GM12878 (cell line): ENCODE data around the gene PCSK5. TPM values are rescaled to one million over a fixed set of nuclear protein-coding genes. Genes with fewer than 3 reads are reported as not detected.

ENCODE experiments used
- ATAC-seq: fragments of 200-7000 bp; cut with Tn5 transposase; 3 replicates; pipeline ENCODE4 v1.9.1; 2020; ENCODE audit warnings: mild to moderate bottlenecking, moderate library complexity
- BruUV-seq: library from RNA; stranded (reverse); fragments of 400-500 nt; replicated peaks from 2 replicates; lab custom pipeline; 2021; lab: Mats Ljungman, UMichigan
- CTCF ChIA-PET: fragments of 300-600 bp; sonication (Branson Sonifier 250); formaldehyde crosslinking; extraction: SDS; loops from one replicate; lab custom pipeline; 2021; ENCODE audit warnings: inconsistent platforms; lab: Yijun Ruan, JAX
- POLR2A ChIA-PET: fragments of 350-600 bp; formaldehyde crosslinking; extraction: SDS; loops from one replicate; lab custom pipeline; 2021; ENCODE audit warnings: inconsistent platforms; lab: Charles Lee
- RAD21 ChIA-PET: fragments of 300-600 bp; sonication (Branson Sonifier 250); formaldehyde crosslinking; loops from one replicate; lab custom pipeline; 2023; ENCODE audit warnings: antibody characterized with exemption; ENCODE audit not compliant: unreplicated experiment; lab: Charles Lee
- SMC1A ChIA-PET: fragments of 300-600 bp; sonication (Branson Sonifier 250); formaldehyde crosslinking; loops from one replicate; lab custom pipeline; 2023; ENCODE audit not compliant: unreplicated experiment, uncharacterized antibody; lab: Charles Lee
- DNase-seq: peaks from one replicate; pipeline ENCODE4 v3.0.0-alpha.2; 2011; ENCODE audit warnings: low read depth, low spot score
- FAIRE-seq: peaks from 3 replicates; lab custom pipeline; 2011; peaks lifted over from hg19 to GRCh38; lab: Jason Lieb, UNC
- H2AFZ ChIP-seq: 2 replicates; pipeline ENCODE4 v1.6.0; 2011; ENCODE audit warnings: low read depth, low read length, control low read depth; ENCODE audit not compliant: control insufficient read depth
- H3K27ac ChIP-seq: 2 replicates; pipeline ENCODE4 v1.5.1; 2011; ENCODE audit warnings: control low read depth; ENCODE audit not compliant: control insufficient read depth, insufficient read depth
- H3K27me3 ChIP-seq, 2 experiments: replicated peaks in 1 of 2; 2 replicates each; pipeline versions ENCODE4 v1.6.0 to v1.6.1; 2011; ENCODE audit warnings: low read length in 1 of 2; ENCODE audit not compliant: control insufficient read depth in 2 of 2, insufficient read depth in 2 of 2
- H3K36me3 ChIP-seq, 2 experiments: 2 replicates each; pipeline ENCODE4 v1.5.1; 2011; ENCODE audit warnings: low read length in 1 of 2; ENCODE audit not compliant: control insufficient read depth in 2 of 2, insufficient read depth in 2 of 2
- H3K4me1 ChIP-seq: 2 replicates; pipeline ENCODE4 v1.6.1; 2011; ENCODE audit warnings: mild to moderate bottlenecking, low read length, moderate library complexity, mixed read lengths; ENCODE audit not compliant: control insufficient read depth, insufficient read depth
- H3K4me2 ChIP-seq: 2 replicates; pipeline ENCODE4 v1.6.0; 2011; ENCODE audit warnings: control low read depth; ENCODE audit not compliant: control insufficient read depth, insufficient read depth
- H3K4me3 ChIP-seq: fragments of 200-600 bp; sonication (generic); 2 replicates; pipeline ENCODE4 v1.5.1; 2016
- H3K79me2 ChIP-seq: 2 replicates; pipeline ENCODE4 v1.6.0; 2011; ENCODE audit warnings: low read length; ENCODE audit not compliant: control insufficient read depth, insufficient read depth
- H3K9ac ChIP-seq: 2 replicates; pipeline ENCODE4 v1.8.0; 2011; ENCODE audit warnings: low read length, control low read depth, mixed read lengths; ENCODE audit not compliant: control insufficient read depth, insufficient read depth
- H3K9me3 ChIP-seq: replicated peaks from 3 replicates; pipeline ENCODE4 v1.5.1; 2011; ENCODE audit warnings: mild to moderate bottlenecking, low read length; ENCODE audit not compliant: control insufficient read depth, insufficient read depth
- H4K20me1 ChIP-seq: 2 replicates; pipeline ENCODE4 v1.6.0; 2011; ENCODE audit not compliant: control insufficient read depth, insufficient read depth
- BHLHE40 ChIP-seq, 2 experiments: fragments of 450-650 bp in 1 of 2; IDR thresholded peaks; 2 replicates each; pipeline ENCODE4 v1.6.1; 2011 to 2017; ENCODE audit warnings: low read depth in 2 of 2, borderline replicate concordance in 1 of 2, improper control_type of control experiment in 1 of 2, low read length in 1 of 2, mild to moderate bottlenecking in 1 of 2
- CEBPZ ChIP-seq: fragments of 150-350 bp; IDR thresholded peaks from 2 replicates; pipeline ENCODE4 v1.6.1; 2016; ENCODE audit warnings: low read depth, low read length
- EED ChIP-seq: sonication (generic); IDR thresholded peaks from 2 replicates; pipeline ENCODE4 v1.6.1; 2016; ENCODE audit warnings: antibody characterized with exemption, low read depth
- GATAD2B ChIP-seq: fragments of 450-650 bp; conservative IDR thresholded peaks from 2 replicates; pipeline ENCODE4 v1.6.1; 2017; ENCODE audit warnings: low read depth, mild to moderate bottlenecking, moderate library complexity
- HCFC1 ChIP-seq: fragments of 150-350 bp; IDR thresholded peaks from 2 replicates; pipeline ENCODE4 v1.6.1; 2014; ENCODE audit warnings: low read length
- NR2C2 ChIP-seq: IDR thresholded peaks from 2 replicates; pipeline ENCODE4 v1.6.1; 2011; ENCODE audit warnings: borderline replicate concordance, low read depth; ENCODE audit not compliant: control insufficient read depth, insufficient read length
- PBX3 ChIP-seq: IDR thresholded peaks from 2 replicates; pipeline ENCODE4 v1.6.1; 2011; ENCODE audit warnings: mild to moderate bottlenecking, low read depth, low read length, moderate library complexity; ENCODE audit not compliant: insufficient replicate concordance
- RB1 ChIP-seq: fragments of 450-650 bp; formaldehyde crosslinking; IDR thresholded peaks from 2 replicates; pipeline ENCODE4 v1.6.1; 2017; ENCODE audit warnings: mild to moderate bottlenecking, borderline replicate concordance
- WGBS: methylation state at CpG from one replicate; pipeline ENCODE4 v1.1.6; 2016; ENCODE audit warnings: low lambda C conversion rate; ENCODE audit not compliant: insufficient replicate concordance, insufficient coverage; ENCODE audit errors: missing lambda C conversion rate; 5-methylcytosine and 5-hydroxymethylcytosine counted together
- in situ Hi-C: fragments of 300-500 bp; cut with MboI; formaldehyde crosslinking; loops from 9 replicates; pipeline ENCODE4 v1.14.3; 2018; ENCODE audit warnings: mixed read lengths
- intact Hi-C: fragments of 100-400 bp; cut with micrococcal nuclease; formaldehyde crosslinking; loops from one replicate; pipeline ENCODE4 v1.14.2; 2022; ENCODE audit not compliant: unreplicated experiment
- polyA plus RNA-seq, 11 experiments: library from polyadenylated mRNA; depleted of rRNA in 4 of 11; unstranded in 6 of 11; stranded (reverse) in 5 of 11; fragments of >200 nt; fragmentation: Nextera tagmentation in 4 of 11; fragmentation: Illumina TruSeq in 1 of 11; extraction: Ambion mirVana in 4 of 11; extraction: Trizol in 1 of 11; gene quantifications; 1 replicate in 1 of 11; 2 replicates in 10 of 11; pipeline versions ENCODE4 v1.2.1 to v1.2.3, GENCODE V29; 2011 to 2016; ENCODE audit warnings: inconsistent platforms in 2 of 11, missing spikeins in 2 of 11, low read depth in 1 of 11
- total RNA-seq, 4 experiments: library from RNA; depleted of rRNA in 3 of 4; stranded (reverse); fragments of >200 nt in 3 of 4; fragmentation: Illumina TruSeq in 1 of 4; extraction: Trizol in 1 of 4; gene quantifications; 2 replicates each; pipeline versions ENCODE4 v1.2.1 to v1.2.3, GENCODE V29; 2013 to 2021

PCSK5 gene
- total and polyA plus RNA-seq, 10 of the 15 experiments (the other 5 are each of a cell fraction or from before 2014, with no cell fraction given): 0.01 to 0.13 (median 0.04) TPM; not detected in 3

GRCh38 chr9:76355886-76356285, 465.4 kb downstream of the PCSK5 start:
- ChIA-PET RAD21 (no interaction called here), SMC1A (no interaction called here), POLR2A (no interaction called here), CTCF (no interaction called here)
- no peaks in the 10 kb centered on the region for H3K9me3 ChIP-seq
- H3K79me2 ChIP-seq: no peaks in the 10 kb centered on the region
- 45% methylated on average over 6 of the region's 6 CpGs for WGBS
- no TSS peak for BruUV-seq
- DNase-seq: no peak
- H3K27me3 ChIP-seq: peaks cover 1 to 4% of the 10 kb centered on the region in 2 experiments; a peak in 2 of 4 replicates
- no peak overlapping the region for H3K9ac ChIP-seq
- in situ Hi-C loops (no loop called here), intact Hi-C loops (no loop called here)
- H4K20me1 ChIP-seq: no peaks in the 10 kb centered on the region
- H3K4me3 ChIP-seq: no peak overlapping the region
- TF ChIP-seq RB1 (no peak), GATAD2B (no peak), CEBPZ (no peak), EED (no peak), PBX3 (no peak), HCFC1 (no peak), NR2C2 (no peak), BHLHE40 (IDR thresholded peaks at IDR 0.05; ENCODE audit: borderline replicate concordance in 1 of 2, low read depth in 2 of 2, low read length in 1 of 2) (no peak)
- H3K4me1 ChIP-seq: no peaks in the 10 kb centered on the region
- H2AFZ ChIP-seq: no peak overlapping the region
- ATAC-seq: no peak
- H3K27ac ChIP-seq: no peak overlapping the region
- no peak for FAIRE-seq
- no peaks in the 10 kb centered on the region for H3K36me3 ChIP-seq
- no peak overlapping the region for H3K4me2 ChIP-seq
